SK-N-MC (cell line): ENCODE data around the gene IL11.

ENCODE experiments used
- EZH2 ChIP-seq: fragments of 200-600 bp; sonication (generic); IDR thresholded peaks from one replicate; pipeline ENCODE4 v1.6.1; 2017; ENCODE audit warnings: antibody characterized with exemption
- FOXP2 ChIP-seq: optimal IDR thresholded peaks from 2 replicates; pipeline ENCODE3; 2011; ENCODE audit warnings: mild to moderate bottlenecking, moderate library complexity; ENCODE audit not compliant: insufficient read depth; ENCODE audit errors: extremely low read length, control extremely low read depth
- POLR2AphosphoS5 ChIP-seq: IDR thresholded peaks from 2 replicates; pipeline ENCODE4 v1.6.1; 2012; ENCODE audit warnings: mild to moderate bottlenecking, low read depth, low read length, borderline replicate concordance

DNA sequence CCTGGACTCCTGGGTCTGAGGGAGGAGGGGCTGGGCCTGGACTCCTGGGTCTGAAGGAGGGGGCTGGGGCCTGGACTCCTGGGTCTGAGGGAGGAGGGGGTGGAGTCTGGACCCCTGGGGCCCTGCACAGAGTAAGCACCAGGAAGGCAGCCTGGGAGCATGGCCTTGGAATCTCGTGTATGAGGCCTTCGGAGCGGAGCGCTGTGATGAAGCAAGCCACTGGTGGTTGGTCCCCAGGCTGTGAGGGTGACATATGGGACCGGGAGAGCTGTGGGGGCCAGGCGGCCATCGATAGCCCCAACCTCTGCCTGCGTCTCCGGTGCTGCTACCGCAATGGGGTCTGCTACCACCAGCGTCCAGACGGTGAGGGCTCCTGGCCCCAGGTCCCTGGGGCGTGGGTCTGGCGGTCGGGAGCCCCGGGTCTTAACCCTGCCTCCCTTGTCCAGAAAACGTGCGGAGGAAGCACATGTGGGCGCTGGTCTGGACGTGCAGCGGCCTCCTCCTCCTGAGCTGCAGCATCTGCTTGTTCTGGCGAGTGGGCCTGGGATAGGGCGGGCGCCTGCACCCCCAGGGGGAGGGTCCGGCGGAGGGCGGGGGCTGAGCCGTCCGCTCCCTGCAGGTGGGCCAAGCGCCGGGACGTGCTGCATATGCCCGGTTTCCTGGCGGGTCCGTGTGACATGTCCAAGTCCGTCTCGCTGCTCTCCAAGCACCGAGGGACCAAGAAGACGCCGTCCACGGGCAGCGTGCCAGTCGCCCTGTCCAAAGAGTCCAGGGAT, 7.3 kb upstream of the IL11 start:
- TF ChIP-seq EZH2 (no peak), FOXP2 (no peak), POLR2AphosphoS5 (no peak)
